WERI-Rb-1 (cell line): ENCODE measurements around the gene GGT6.

Experiments
- DNase-seq: peaks from one replicate; pipeline ENCODE4 v3.0.0-alpha.2; 2020
- H3K27ac ChIP-seq: fragments of 250-450 bp; sonication (Bioruptor Pico); 2 replicates; pipeline ENCODE4 v1.5.1; 2020; ENCODE audit warnings: mild to moderate bottlenecking, moderate library complexity
- H3K27me3 ChIP-seq: fragments of 250-450 bp; sonication (Bioruptor Pico); 2 replicates; pipeline ENCODE4 v1.5.1; 2021; ENCODE audit warnings: mild to moderate bottlenecking, low read depth, moderate library complexity; ENCODE audit not compliant: insufficient read depth, severe bottlenecking
- H3K36me3 ChIP-seq: fragments of 250-450 bp; sonication (Bioruptor Pico); 2 replicates; pipeline ENCODE4 v1.5.1; 2020; ENCODE audit warnings: mild to moderate bottlenecking, moderate library complexity
- H3K4me3 ChIP-seq: 2 replicates; pipeline ENCODE4 v1.5.1; 2011; ENCODE audit warnings: low read depth, mild to moderate bottlenecking, control low read depth, low read length
- H3K9me3 ChIP-seq: fragments of 250-450 bp; sonication (Bioruptor Pico); 2 replicates; pipeline ENCODE4 v1.5.1; 2021; ENCODE audit warnings: mild to moderate bottlenecking, moderate library complexity; ENCODE audit not compliant: severe bottlenecking
- CTCF ChIP-seq: IDR thresholded peaks from 2 replicates; pipeline ENCODE4 v1.5.1; 2011; ENCODE audit warnings: low read depth, mild to moderate bottlenecking, control low read depth, inconsistent platforms, low read length

Gene GGT6

GRCh38 chr17:4577386-4577993 lies 17.1 kb upstream of the GGT6 start:
- no peaks in the 10 kb centered on the region for H3K9me3 ChIP-seq
- H3K27me3 ChIP-seq, result no peaks in the 10 kb centered on the region
- H3K36me3 ChIP-seq, result no peaks in the 10 kb centered on the region
- H3K4me3 ChIP-seq, result no peak overlapping the region
- no peak for TF ChIP-seq CTCF
- peak overlapping the region; percentile 49 for H3K27ac ChIP-seq
- DNase-seq, result no peak

GRCh38 chr17:4576729-4577322 lies 16.4 kb upstream of the GGT6 start:
- no peaks in the 10 kb centered on the region for H3K9me3 ChIP-seq
- no peaks in the 10 kb centered on the region for H3K36me3 ChIP-seq
- no peak overlapping the region for H3K4me3 ChIP-seq
- peak; percentile 54 for DNase-seq
- no peak for TF ChIP-seq CTCF
- H3K27me3 ChIP-seq, result no peaks in the 10 kb centered on the region
- H3K27ac ChIP-seq, result peak overlapping the region; percentile 49

- no peak for DNase-seq
- Histone ChIP-seq H3K27me3 (no peaks in the 10 kb centered on the region), H3K36me3 (no peaks in the 10 kb centered on the region), H3K4me3 (no peak overlapping the region), H3K27ac (peak overlapping the region; percentile 49; the same call in 1 of the 2 replicates), H3K9me3 (no peaks in the 10 kb centered on the region)
- TF ChIP-seq CTCF, result no peak
Measured at GRCh38 chr17:4576161-4576558, 15.8 kb upstream of the GGT6 start.

- H3K4me3 ChIP-seq, result no peak overlapping the region
- H3K27ac ChIP-seq, result no peak overlapping the region
- no peak for TF ChIP-seq CTCF
- H3K36me3 ChIP-seq, result no peaks in the 10 kb centered on the region
- DNase-seq, result no peak
- H3K9me3 ChIP-seq, result no peaks in the 10 kb centered on the region
- H3K27me3 ChIP-seq, result no peaks in the 10 kb centered on the region
Measured at GRCh38 chr17:4574448-4575045, 14.2 kb upstream of the GGT6 start.

- Histone ChIP-seq H3K9me3 (no peaks in the 10 kb centered on the region), H3K27me3 (no peaks in the 10 kb centered on the region), H3K4me3 (no peak overlapping the region), H3K27ac (no peak overlapping the region), H3K36me3 (no peaks in the 10 kb centered on the region)
- no peak for TF ChIP-seq CTCF
- DNase-seq, result no peak
Measured at GRCh38 chr17:4573669-4574068, 13.3 kb upstream of the GGT6 start.

GRCh38 chr17:4573115-4573514 lies 12.7 kb upstream of the GGT6 start:
- H3K4me3 ChIP-seq, result no peak overlapping the region
- TF ChIP-seq CTCF, result no peak
- no peaks in the 10 kb centered on the region for H3K27me3 ChIP-seq
- DNase-seq, result no peak
- no peaks in the 10 kb centered on the region for H3K36me3 ChIP-seq
- no peak overlapping the region for H3K27ac ChIP-seq
- no peaks in the 10 kb centered on the region for H3K9me3 ChIP-seq
